ENCODE data around the gene FUT1. TPM values are rescaled to one million over a fixed set of nuclear protein-coding genes. Genes with fewer than 3 reads are reported as not detected.

The FUT1 gene
- total RNA-seq, 4 donors from 2014 or later = 1.7 to 3.0 (median 2.0) TPM

GRCh38 chr19:48716562-48717291 is 35.7 kb downstream of the FUT1 start:
- DNase-seq = no peak
- Histone ChIP-seq H3K27me3 (no peaks in the 10 kb centered on the region), H3K4me3 (replicated peaks in 1 of 3) (peak overlapping the region in 1 of 3 donors; percentile 12), H3K36me3 (no peaks in the 10 kb centered on the region), H3K4me1 (peaks cover 25 to 52% of the 10 kb centered on the region in 2 donors), H3K27ac (peak overlapping the region in 2 of 3 donors; percentile 45 to 52), H3K9me3 (no peaks in the 10 kb centered on the region)
- intact Hi-C loops (cut with DNase I) = no loop called here
- WGBS, 2 donors = 17 to 19% methylated on average over 13 to 22 of the region's 24 CpGs
- no peak for TF ChIP-seq CTCF (IDR thresholded peaks at IDR 0.05)
- no peak for TF ChIP-seq POLR2A (IDR thresholded peaks at IDR 0.05)

GRCh38 chr19:48715681-48716171 is 36.7 kb downstream of the FUT1 start:
- TF ChIP-seq CTCF (IDR thresholded peaks at IDR 0.05) (no peak), POLR2A (IDR thresholded peaks at IDR 0.05) (no peak)
- Histone ChIP-seq H3K36me3 (no peaks in the 10 kb centered on the region), H3K4me1 (peaks cover 25 to 49% of the 10 kb centered on the region in 2 donors), H3K27ac (peak overlapping the region in 1 of 3 donors; percentile 82), H3K9me3 (no peaks in the 10 kb centered on the region), H3K27me3 (no peaks in the 10 kb centered on the region), H3K4me3 (replicated peaks in 1 of 3) (no peak overlapping the region)
- DNase-seq = no peak
- intact Hi-C loops (cut with DNase I) = no loop called here
- 56% methylated on average over 12 to 14 of the region's 19 CpGs for WGBS, 2 donors

GRCh38 chr19:48714759-48715675 is 37.4 kb downstream of the FUT1 start:
- Histone ChIP-seq H3K9me3 (no peaks in the 10 kb centered on the region), H3K4me3 (replicated peaks in 1 of 3) (peak overlapping the region in 2 of 3 donors; percentile 35 to 40), H3K36me3 (no peaks in the 10 kb centered on the region), H3K4me1 (peaks cover 25 to 49% of the 10 kb centered on the region in 2 donors), H3K27ac (peak overlapping the region; percentile 82 to 89 (median 85)), H3K27me3 (no peaks in the 10 kb centered on the region)
- 59 to 64% methylated on average over 21 to 25 of the region's 26 CpGs for WGBS, 2 donors
- DNase-seq = no peak
- intact Hi-C loops (cut with DNase I) = loop anchor here (5.0 kb wide), 1 partner anchor 38 kb away; no protein-coding TSS in a partner anchor
- TF ChIP-seq POLR2A (IDR thresholded peaks at IDR 0.05) (no peak), CTCF (IDR thresholded peaks at IDR 0.05) (no peak)

GRCh38 chr19:48713864-48714755 is 38.3 kb downstream of the FUT1 start:
- peaks cover 25 to 43% of the 10 kb centered on the region in 2 donors for H3K4me1 ChIP-seq
- no peaks in the 10 kb centered on the region for H3K36me3 ChIP-seq
- peak overlapping the region; percentile 82 to 89 (median 85) for H3K27ac ChIP-seq
- 1% methylated on average over 40 to 45 of the region's 67 CpGs for WGBS, 2 donors
- TF ChIP-seq POLR2A (IDR thresholded peaks at IDR 0.05) (peak in 1 of 2 donors; percentile 55), CTCF (IDR thresholded peaks at IDR 0.05) (no peak)
- peak overlapping the region; percentile 35 to 73 (median 60) for H3K4me3 ChIP-seq (replicated peaks in 1 of 3)
- DNase-seq = peak; percentile 99 to 100
- H3K9me3 ChIP-seq = no peaks in the 10 kb centered on the region
- H3K27me3 ChIP-seq = no peaks in the 10 kb centered on the region
- intact Hi-C loops (cut with DNase I) = loop anchor here (5.0 kb wide), 1 partner anchor 37 kb away; no protein-coding TSS in a partner anchor
